Fibroblast of pulmonary artery (primary cell): Measurements from ENCODE around the gene ZMYND11.

Experiments used
- DNase-seq: peaks from one replicate; pipeline ENCODE4 v3.0.0-alpha.2; 2010; ENCODE audit warnings: low read depth
- H3K4me3 ChIP-seq: replicated peaks from 2 replicates; pipeline ENCODE4 v1.5.1; 2011; ENCODE audit warnings: low read depth, mild to moderate bottlenecking, control low read depth, low read length, moderate library complexity
- CTCF ChIP-seq: IDR thresholded peaks from 2 replicates; pipeline ENCODE4 v1.5.1; 2011; ENCODE audit warnings: mild to moderate bottlenecking, control low read depth, low read length, inconsistent platforms; ENCODE audit errors: missing control alignments

The ZMYND11 gene

GRCh38 chr10:287026-287709, 151.9 kb downstream of the ZMYND11 start:
- no peak for DNase-seq
- TF ChIP-seq CTCF, result no peak
- H3K4me3 ChIP-seq, result no peak overlapping the region

GRCh38 chr10:287814-288213, 152.6 kb downstream of the ZMYND11 start:
- H3K4me3 ChIP-seq, result no peak overlapping the region
- peak; percentile 23 for TF ChIP-seq CTCF
- DNase-seq, result peak; percentile 7

GRCh38 chr10:288316-289200, 153.3 kb downstream of the ZMYND11 start:
- no peak for DNase-seq
- TF ChIP-seq CTCF, result no peak
- H3K4me3 ChIP-seq, result no peak overlapping the region

GRCh38 chr10:289581-289980, 154.3 kb downstream of the ZMYND11 start:
- H3K4me3 ChIP-seq, result no peak overlapping the region
- TF ChIP-seq CTCF, result no peak
- DNase-seq, result no peak

- no peak overlapping the region for H3K4me3 ChIP-seq
- TF ChIP-seq CTCF, result no peak
- DNase-seq, result peak; percentile 85
These were observed 154.9 kb downstream of the ZMYND11 start for GRCh38 chr10:290026-290725.

- no peak for DNase-seq
These were observed 158.4 kb downstream of the ZMYND11 start for GRCh38 chr10:293636-294035.

More at GRCh38 chr10:293636-294035, 158.4 kb downstream of the ZMYND11 start:
- TF ChIP-seq CTCF, result no peak
- no peak overlapping the region for H3K4me3 ChIP-seq
